Testis (tissue), 2 donors: ENCODE data around the gene THRAP3.

Experiments used
- POLR2A ChIP-seq: fragments of 450-650 bp; IDR thresholded peaks from one replicate; pipeline ENCODE4 v1.6.1; 2017; ENCODE audit warnings: antibody characterized with exemption, mild to moderate bottlenecking, moderate library complexity
- TF ChIP-seq, protein P1 (sequence below), 3 experiments: fragments of 450-650 bp in 2 of 3; fragments of 200-600 bp in 1 of 3; sonication (generic) in 1 of 3; IDR thresholded peaks; one replicate each; pipeline ENCODE4 v1.5.1; 2016 to 2019; ENCODE audit warnings: antibody characterized with exemption in 3 of 3, mild to moderate bottlenecking in 2 of 3, moderate library complexity in 1 of 3

DNA sequence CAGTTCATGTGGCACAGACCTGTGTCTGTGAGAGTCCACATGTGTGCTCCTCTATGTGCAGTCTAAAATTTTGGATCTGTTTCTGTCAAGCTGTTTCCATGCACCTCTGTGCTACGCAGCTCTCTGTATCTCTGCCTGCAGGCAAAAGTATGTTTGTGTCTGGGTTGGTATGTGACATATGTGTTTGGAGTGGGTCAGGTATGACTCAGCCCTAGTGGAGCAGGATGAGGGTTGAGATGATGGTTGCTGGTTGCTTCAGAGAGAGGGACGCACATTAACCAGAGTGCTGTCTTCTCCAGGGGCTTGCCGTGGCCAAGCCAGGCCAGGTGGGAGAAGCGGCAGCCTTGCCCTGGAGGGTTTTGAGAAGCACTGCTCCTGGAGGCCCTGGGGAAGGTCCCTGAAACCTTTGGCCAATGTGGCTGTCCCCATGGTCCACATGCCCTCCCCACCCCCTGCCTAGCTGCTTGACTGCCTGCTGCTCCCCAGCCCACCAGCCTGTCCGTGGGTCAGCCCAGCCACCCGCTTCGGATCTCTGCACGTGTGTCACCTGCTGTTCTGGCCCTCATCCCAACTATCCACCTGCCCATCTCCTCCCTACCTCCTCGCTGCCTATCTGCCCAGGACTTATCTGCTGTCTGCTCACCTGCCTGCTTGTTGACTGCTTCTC is 103.3 kb downstream of the THRAP3 start:
- TF ChIP-seq, protein P1, sequence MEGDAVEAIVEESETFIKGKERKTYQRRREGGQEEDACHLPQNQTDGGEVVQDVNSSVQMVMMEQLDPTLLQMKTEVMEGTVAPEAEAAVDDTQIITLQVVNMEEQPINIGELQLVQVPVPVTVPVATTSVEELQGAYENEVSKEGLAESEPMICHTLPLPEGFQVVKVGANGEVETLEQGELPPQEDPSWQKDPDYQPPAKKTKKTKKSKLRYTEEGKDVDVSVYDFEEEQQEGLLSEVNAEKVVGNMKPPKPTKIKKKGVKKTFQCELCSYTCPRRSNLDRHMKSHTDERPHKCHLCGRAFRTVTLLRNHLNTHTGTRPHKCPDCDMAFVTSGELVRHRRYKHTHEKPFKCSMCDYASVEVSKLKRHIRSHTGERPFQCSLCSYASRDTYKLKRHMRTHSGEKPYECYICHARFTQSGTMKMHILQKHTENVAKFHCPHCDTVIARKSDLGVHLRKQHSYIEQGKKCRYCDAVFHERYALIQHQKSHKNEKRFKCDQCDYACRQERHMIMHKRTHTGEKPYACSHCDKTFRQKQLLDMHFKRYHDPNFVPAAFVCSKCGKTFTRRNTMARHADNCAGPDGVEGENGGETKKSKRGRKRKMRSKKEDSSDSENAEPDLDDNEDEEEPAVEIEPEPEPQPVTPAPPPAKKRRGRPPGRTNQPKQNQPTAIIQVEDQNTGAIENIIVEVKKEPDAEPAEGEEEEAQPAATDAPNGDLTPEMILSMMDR (IDR thresholded peaks at IDR 0.05) = no peak
- TF ChIP-seq POLR2A = no peak
